Stimulated activated CD4-positive, alpha-beta T cell treated with anti-CD3 and anti-CD28 coated beads, Interleukin-4, amount 100 ng/mL, for 48 hours (primary cell): ENCODE results near the gene DMD.
"Not testable (repeated sequence)": the region's sequence is repeated elsewhere in the genome, so short reads cannot be mapped to it uniquely, and the experiment has no call there.

Source experiments
- DNase-seq, 2 donors: peaks; one replicate each; pipeline ENCODE4 v3.0.0-alpha.2; 2020; ENCODE audit warnings: low read depth in 2 of 2

DMD gene

DNA sequence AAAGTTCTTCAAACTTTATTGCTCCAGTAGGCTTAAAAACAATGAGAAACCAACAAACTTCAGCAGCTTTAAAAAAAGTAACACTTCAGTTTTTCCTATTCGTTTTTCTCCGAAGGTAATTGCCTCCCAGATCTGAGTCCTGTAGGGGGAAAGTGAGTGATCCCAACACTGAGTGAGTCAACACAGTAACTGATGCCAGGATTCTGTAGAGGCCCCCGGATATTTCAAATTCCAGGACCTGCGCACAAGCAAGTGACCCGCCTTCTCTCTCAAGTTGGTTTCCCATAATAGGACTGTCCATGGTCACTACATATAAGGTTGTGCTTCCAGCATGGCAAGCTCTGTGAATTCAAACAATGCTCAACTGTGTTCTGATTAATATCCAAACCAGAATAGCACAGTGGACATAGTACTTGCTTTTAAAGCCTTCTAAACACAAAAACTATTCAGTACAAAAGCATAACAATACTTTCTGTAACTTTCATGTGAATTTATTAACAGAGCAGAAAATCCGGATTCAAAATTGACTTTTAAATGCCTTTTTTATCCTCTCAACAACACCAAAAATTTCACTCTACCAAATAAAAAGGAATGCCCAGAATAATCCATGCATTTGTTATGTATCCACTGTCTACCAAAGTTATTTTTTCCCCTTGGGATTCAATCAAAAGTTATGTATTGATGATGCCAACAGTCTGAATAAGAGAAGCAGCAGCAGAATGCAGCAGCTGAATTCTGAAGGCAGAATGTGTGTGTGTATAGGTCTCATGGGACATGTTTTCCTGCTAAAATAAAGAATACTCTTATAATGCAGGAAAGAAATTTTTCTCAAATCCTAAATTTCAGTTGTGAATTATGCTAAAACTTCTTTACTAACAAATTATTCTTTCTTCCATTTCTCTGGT lies at the start of gene DMD:
Gene DMD, minus strand, starts transcription at position 194 of the 905 bp plus-strand sequence. CDS start 237 bp downstream, outside the sequence.
- no peak for DNase-seq

DNA sequence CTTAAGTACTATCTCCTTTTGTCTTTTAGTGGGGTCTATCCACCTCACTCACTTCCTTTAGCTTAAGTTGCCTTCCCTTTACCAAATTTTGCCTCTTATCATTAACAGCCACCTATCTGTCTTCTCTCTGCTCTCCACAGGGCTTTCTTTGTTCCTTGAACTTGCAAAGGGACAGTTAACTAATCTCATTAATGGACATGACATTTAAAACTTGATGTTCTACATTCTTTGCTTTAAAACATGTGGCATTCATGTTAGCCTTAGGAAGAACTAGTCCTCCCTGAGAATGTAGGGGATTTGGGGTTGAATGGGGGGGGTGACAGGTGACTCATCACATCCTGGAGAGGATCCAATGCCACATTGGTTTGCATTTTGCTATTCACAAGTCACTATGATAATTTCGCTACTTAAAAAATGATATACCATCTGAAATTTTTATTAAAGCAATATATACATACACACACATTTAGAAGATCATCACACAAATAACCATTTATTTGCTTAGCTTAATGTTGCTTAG lies 41.0 kb upstream of the DMD start:
- DNase-seq: no peak

DNA sequence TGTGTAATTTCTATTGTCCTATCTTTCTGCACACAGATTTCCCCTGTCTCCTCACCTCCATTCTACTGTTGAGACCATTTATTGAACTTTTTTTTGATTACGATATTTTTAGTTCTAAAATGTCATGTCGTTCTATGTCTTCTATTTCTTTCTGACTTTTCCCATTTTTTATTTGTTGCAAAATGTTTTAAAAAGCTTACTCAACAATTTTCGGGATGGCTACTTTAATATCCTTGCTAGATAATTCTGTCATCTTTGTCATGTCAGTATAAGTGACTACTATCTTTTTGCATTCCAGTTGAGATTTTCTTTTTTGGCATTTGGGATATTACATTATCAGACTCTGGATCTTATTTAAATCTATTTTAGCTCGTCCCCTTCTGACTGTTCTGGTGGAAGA lies 7.5 kb upstream of the DMD start:
- no peak for DNase-seq

DNA sequence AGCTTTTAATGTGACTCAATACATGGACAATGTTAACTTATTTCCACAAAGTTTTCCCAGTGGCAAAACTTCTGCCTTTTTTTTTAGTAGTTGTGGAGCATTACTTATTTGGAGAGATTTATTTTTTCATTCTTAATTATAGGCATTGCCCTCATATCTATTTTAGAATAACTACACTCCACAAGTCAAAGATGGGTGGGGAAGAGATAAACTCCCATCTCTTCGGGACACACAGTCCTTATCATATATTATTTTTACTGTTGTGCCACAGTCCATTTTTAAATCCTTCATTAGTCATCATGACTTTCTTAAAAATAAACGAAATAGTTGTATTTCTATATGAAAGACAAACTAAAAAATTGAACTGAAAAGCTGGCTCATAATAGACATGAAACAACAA lies 1.2 kb downstream of the DMD start:
- DNase-seq: no peak

DNA sequence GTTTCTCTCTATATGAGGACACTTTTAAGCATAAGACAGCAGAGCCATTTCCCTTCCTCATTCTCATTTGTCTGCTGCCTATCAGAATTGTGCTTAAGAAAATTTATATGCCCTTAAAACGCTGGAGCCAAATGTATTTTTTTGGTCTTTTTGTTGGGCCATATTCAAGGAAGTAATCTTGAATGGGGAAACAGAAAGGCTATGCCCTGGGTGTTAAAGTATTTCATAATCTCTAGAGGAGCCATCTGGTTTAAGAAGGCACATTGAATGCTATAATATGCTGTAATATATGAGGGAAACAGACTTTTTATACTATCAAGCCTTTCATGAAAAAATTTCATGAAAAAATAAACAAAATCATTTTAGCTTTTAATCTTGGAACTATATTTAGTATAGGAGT lies 4.3 kb downstream of the DMD start:
- DNase-seq: no peak

DNA sequence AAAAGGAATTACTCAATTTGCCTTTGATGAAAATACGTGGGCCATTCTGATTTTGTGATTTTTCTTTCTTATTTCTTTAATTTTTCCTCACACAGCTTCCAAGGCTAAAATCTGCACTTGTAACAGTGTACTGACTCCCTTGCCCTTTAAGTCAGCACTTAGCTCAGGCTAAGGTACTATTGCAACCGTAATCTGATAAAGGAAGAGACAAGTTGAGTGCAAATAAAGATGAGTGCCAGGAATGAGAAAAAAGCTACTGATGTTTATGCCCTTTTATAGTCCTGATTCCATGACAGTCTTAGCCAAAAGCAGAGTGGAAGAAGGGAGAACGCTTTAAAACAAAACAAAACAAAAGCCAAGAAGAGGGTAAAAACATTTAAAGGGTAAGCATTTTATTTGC lies 6.0 kb downstream of the DMD start:
- no peak for DNase-seq

DNA sequence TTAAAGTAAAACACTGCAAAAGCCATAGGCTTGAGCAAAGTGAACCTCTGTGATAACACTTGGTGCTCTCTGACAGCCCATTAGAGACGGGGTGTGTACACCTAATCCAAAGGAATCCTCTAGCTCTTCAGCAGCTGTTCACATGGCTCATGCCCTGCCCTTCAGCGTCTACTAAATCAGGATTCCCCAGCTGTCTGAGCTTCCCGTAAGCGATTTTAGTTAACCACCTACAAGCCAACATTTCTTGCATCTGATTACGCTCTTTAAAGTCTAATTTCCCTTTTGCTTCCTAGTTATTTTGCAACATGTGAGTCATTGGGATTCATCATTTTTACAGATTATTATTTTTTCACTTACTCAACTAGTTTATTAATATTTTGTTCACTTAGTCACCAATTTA lies 6.5 kb downstream of the DMD start:
- no peak for DNase-seq

DNA sequence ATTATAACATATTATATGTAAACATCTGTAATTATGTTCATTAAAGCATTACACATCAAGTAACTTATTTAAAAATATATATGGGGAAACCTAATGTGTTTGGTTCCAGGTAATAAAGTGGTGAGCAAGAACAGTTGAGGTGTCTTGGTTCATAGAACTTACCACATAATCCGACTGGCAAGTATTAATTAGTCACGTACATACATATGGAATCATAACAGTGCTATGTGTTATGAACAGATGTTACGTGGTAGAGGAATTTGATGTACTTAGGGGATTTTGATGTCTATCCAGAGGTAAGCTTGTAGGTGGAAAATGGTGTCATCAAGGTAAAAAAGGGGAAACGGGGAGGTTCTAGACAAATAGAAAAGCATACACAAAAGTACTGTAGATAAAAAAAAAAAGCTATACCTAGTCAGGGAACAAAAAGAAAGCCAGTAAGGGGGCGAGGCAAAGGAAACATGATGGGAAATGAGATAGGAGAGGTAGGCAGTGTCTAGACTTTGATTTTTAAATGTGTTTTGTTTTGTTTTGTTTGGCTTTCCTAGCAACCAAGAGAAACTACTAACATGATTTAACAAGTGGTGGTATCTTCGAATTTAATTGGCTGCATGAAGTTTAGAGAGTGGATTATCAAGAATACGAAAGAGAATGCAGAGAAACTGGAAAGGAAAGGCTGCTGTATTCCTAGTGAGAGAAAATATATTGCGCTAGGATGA lies 12.6 kb downstream of the DMD start:
- no peak for DNase-seq

DNA sequence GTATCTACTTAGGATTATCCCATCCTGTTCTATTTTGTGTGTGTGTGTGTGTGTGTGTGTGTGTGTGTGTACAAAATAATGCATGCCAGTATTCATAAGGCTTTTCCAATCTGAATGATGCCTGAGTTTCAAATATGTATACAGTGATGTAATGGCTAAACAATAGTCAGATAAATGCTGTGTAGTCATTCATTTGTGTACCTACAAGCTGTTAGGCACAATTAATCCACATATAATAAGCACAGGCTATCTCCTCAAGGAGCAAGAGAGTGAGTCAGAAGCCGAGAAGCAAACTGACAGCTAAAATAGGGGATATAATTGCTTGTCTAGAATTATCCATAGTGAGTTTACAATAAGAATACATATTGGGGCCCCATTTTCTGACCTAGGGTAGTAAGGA lies 15.7 kb downstream of the DMD start:
- no peak for DNase-seq

DNA sequence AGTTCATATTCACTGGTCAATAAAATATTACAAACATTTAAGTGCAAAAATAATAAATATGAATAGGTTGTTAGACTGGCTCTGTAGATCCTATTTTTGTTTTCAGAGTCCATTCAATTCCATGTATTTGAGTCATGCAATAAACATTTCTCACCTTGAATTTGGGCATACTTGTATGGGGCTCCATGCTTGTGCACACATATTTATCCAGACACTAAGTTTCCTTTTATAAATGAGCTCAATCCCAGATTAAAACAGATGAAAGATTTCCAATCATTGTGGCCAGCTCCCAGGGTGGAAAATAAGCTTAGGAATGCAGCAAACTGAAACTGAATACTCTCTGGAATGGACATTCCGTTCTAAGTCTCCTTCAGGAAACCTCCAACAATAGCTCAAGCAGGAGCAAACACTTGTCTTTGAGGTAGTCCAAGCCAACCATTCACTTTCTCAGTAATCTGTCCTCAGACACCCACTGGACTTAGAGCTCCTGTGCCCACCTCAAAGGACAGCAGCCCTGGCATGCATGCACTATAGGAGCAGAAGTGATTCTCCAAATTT lies 16.4 kb downstream of the DMD start:
- no peak for DNase-seq

DNA sequence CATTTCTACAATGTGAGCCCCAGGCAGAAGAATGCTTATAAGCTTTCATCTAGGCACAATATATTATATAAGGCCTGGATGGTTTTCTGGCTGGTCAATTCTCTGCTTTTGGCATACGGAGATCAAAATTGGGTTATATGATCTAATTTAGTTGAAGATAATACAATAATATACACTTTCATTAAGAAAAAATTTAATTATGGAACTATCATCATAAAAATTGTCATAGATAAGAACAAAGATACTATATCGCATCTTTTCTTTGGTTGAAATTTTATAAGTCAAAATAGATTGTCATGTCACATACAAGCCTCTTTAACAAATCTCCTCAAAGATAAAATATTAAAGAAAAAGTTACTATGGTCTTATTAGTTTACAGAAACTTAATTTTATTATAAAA lies 17.1 kb downstream of the DMD start:
- no peak for DNase-seq

DNA sequence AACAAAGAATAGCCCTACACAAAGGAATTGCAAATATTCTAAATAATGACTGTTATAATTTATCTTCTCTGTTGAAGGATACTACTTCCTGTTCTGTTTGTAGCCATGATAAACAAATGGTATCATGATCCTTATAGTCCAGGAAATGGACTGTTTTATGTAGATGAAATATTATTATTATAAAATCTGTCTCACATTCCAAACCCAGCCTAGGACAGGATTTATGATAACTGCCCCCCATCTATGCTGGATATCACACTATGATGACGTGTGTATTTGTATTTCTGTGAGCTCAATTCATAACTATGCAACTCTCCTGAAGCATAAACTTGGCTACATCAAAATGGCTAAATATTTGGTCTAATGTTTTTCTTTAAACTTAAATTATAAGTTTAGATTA lies 21.3 kb downstream of the DMD start:
- no peak for DNase-seq

DNA sequence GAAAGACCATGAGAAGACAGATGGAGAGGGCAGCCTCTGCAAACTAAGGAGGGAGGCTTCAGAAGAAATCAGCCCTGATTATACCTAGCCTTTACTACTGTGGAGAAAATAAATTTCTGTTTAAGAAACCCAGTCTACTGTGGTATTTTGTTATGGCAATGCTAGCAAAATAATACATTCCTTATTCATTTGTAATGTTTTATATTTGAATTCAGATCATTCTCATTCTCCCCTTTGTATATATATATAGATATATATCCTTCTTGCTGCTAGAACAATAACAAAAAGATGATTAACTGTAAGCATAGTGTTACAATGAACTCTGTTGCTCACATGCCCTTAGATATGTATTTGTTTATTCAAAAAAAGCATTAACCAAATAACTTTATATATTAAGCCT lies 22.5 kb downstream of the DMD start:
- DNase-seq: no peak

DNA sequence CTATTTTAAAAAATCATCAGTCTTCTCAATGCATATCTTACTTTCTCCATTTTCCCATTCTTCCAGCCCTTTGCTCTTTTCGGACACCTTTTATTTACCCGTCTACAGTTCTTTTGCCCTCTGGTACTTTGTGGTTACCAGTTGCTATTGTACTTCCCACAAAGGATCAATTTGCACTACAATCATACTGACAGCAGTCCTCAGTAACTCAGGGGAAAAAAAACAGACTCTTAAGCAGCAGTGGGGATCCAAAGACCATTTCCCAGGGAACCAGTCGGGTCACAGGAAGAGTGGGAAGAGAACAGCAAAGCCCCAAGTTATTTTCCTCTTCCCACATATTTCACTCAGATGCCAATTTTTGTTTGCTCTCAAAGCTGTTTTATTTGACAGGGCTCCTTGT lies 23.1 kb downstream of the DMD start:
- no peak for DNase-seq

DNA sequence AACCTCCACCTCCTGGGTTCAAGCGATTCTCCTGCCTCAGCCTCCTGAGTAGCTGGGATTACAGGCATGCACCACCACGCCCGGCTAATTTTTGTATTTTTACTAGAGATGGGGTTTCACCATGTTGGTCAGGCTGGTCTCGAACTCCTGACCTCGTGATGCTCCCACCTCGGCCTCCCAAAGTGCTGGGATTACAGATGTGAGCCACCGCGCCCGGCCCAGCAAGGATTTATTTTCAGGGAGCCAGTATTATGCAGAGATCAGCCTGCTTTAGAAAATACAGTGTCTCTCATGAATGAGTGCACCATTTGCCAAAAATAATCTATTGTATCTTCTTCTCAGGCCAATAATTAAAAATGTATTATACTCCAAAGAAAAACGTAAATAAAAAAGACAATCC lies 26.5 kb downstream of the DMD start:
- not testable (repeated sequence) for DNase-seq

DNA sequence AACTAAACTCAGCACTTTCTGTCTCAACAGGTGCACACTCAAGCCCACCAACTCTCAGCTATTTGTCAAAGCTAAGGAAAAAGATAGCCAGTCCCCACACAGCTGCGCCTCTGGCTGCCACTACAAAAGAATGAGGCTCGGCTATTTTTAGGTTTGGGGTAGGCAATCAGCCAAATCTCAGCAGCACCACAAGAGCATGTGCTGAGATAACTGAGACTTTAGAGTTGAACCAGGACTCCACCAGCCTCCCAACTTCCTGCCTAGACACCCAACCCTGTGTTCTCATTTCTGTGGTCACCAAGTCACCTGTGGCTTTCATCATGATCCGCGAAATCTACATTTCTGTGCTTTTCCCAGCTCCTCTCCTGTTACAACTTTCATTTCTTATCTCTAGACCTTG lies 28.0 kb downstream of the DMD start:
- DNase-seq: no peak

DNA sequence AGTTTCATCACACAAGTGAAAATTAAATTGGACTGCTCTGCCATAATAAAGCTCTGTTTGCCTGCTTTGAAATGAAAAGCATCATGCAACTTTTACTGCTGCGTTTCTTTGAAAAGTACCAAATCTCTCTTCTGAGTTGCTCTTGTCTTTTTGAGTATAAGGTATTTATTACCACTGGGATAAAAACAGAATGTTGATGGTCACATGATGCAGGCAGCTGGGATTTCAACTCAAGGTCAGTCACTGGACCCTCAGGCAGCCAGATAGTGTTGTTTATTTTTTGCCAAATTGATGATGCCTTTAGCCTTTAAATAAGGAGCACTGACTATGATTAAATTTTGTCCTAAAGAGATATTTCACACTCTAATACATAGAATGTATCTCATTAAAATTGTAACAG lies 32.7 kb downstream of the DMD start:
- no peak for DNase-seq

DNA sequence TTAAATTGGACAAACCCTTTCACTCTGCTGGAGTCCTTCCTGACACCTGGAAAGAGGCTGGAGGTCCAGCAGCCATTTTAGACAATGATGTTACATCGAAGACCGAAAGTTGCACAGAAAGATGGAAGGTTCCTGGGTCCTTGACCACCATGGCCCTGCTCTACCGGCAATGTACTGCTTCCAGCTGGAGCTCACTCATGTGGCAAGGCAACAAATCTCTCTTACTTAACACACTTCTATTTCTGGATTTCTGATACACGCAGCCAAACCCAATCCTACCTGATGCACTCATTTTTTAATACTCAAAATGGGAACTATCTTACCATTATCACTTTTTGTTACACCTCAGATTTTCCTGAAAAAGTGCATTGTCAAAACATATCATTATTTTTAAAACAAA lies 33.1 kb downstream of the DMD start:
- DNase-seq: no peak

DNA sequence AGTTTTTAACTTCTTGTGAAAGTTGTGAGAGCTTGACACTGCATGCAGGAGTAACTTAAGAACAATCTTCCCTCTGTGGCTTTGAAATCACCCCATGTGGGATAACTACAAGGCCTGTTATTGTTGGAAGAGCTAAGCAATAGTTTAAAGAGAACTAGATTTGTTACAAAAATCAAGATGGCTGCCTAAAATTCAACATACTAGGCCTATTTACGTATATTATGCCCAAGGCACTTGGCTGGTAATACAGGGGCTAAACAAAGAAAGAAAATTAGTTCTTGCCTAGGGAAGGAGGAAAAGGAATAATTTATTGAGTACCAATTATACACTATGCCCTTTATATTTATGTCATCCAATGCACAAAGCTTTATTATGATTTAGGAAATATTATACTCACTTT lies 36.1 kb downstream of the DMD start:
- no peak for DNase-seq

DNA sequence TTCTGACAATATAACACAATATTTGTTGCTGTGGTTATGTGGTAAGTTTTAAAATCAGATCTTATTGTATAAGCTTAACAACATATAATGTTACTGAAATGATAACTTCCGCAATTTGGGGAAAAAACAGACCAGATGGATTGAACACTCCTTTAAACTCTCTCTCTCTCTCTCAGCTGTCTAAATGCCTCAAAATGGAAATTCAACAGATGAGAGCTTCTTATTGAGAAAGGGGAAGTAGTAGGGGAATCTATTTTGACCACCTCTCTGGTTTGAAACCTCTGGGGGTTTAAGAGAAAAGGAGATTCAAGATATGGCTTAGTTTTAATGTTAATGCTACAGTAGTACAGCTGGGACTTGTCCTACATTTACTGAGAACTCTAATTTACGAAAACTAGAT lies 40.3 kb downstream of the DMD start:
- DNase-seq: no peak

DNA sequence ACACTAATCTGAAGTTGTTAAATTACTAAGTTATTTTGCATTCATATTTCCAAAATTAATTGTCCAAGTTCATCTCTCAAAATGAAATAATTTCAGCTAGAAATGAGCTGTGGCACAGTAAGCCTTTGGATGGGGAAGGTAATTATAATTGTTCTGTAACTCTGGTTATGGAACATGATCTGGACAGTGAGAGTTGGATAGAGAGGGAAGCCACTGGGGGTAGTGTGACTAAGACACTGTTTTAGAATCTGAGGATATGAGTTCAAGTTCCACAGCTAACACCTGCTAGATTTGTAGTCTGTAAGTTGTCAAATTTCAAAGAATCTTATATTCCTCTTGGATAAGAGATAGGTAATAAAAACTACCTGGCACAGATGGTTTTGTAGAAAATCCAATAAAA lies 49.5 kb downstream of the DMD start:
- DNase-seq: no peak

DNA sequence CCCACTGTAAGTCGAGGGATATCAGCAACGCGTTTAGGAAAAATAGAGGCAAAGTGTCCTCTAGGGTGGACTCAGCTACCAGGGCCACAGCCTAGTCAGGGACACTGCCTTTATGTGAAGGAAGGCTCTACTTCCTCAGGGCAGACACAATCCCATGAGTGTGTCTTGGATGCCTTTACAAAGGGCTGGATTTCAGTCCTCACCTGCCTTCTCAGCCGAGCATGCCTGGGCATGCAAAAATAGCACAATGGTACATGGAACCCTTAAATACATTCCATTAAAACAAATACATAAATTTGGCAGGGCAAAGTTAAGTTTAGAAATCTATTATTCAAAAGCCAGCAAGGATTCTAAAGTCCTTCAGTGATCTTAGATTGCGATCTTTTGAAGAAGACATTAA lies 51.1 kb downstream of the DMD start:
- DNase-seq: no peak
